Gastrocnemius medialis (tissue), 4 donors: ENCODE results near the gene TERT.

ENCODE experiments used
- POLR2A ChIP-seq, 2 donors: fragments of 450-650 bp; IDR thresholded peaks; one replicate each; pipeline ENCODE4 v1.6.1; 2017; ENCODE audit warnings: antibody characterized with exemption in 2 of 2, mild to moderate bottlenecking in 2 of 2, moderate library complexity in 2 of 2
- TF ChIP-seq, protein P1 (sequence below), 5 experiments: fragments of 450-650 bp in 3 of 5; fragments of 200-600 bp in 2 of 5; sonication (generic) in 2 of 5; IDR thresholded peaks in 4 of 5; conservative IDR thresholded peaks in 1 of 5; 1 replicate in 4 of 5; 2 replicates in 1 of 5; pipeline ENCODE4 v1.5.1; 2016 to 2019; ENCODE audit warnings: antibody characterized with exemption in 5 of 5, mild to moderate bottlenecking in 3 of 5, moderate library complexity in 3 of 5

DNA sequence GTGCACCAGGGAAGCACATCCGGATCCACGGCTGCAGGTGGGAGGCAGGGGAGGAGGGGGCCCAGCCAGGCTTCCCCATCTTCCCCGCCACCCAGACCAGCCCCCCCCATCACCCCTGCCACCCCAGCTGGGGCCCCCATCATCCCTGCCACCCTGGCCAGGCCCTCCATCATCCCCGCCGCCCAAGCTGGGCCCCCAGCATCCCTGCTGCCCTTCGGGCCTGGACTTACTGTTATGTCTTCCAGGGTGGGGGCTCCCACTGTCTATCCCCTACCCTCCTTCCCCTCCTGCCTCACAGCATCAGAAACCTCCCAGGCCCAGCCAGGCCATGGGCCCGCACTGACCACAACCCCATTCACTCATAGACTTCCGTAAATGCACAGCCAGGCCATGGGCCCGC lies 42.2 kb downstream of the TERT start:
- TF ChIP-seq, protein P1, sequence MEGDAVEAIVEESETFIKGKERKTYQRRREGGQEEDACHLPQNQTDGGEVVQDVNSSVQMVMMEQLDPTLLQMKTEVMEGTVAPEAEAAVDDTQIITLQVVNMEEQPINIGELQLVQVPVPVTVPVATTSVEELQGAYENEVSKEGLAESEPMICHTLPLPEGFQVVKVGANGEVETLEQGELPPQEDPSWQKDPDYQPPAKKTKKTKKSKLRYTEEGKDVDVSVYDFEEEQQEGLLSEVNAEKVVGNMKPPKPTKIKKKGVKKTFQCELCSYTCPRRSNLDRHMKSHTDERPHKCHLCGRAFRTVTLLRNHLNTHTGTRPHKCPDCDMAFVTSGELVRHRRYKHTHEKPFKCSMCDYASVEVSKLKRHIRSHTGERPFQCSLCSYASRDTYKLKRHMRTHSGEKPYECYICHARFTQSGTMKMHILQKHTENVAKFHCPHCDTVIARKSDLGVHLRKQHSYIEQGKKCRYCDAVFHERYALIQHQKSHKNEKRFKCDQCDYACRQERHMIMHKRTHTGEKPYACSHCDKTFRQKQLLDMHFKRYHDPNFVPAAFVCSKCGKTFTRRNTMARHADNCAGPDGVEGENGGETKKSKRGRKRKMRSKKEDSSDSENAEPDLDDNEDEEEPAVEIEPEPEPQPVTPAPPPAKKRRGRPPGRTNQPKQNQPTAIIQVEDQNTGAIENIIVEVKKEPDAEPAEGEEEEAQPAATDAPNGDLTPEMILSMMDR (IDR thresholded peaks at IDR 0.05 in 4 of 5, conservative IDR thresholded peaks at IDR 0.05 in 1 of 5), result no peak
- TF ChIP-seq POLR2A (IDR thresholded peaks at IDR 0.05), result no peak
